HG03354 (cell line): ENCODE data around the gene CDKAL1.
"Not testable (repeated sequence)": the region's sequence is repeated elsewhere in the genome, so short reads cannot be mapped to it uniquely, and the experiment has no call there.

ENCODE experiments used
- ATAC-seq: cut with Tn5 transposase; IDR thresholded peaks from one replicate; pipeline ENCODE4 v1.9.1; 2021; ENCODE audit warnings: mild to moderate bottlenecking; ENCODE audit not compliant: unreplicated experiment, poor library complexity, severe bottlenecking

CDKAL1 gene

GRCh38 chr6:20583444-20583800 lies 49.2 kb downstream of the CDKAL1 start:
- no peak for ATAC-seq

- ATAC-seq = no peak
Observed at GRCh38 chr6:20584100-20584731, 50.0 kb downstream of the CDKAL1 start.

- ATAC-seq = no peak
Observed at GRCh38 chr6:20589266-20589665, 55.0 kb downstream of the CDKAL1 start.

- ATAC-seq = not testable (repeated sequence)
Observed at GRCh38 chr6:20590476-20590875, 56.2 kb downstream of the CDKAL1 start.

GRCh38 chr6:20594299-20594853 lies 60.1 kb downstream of the CDKAL1 start:
- ATAC-seq = not testable (repeated sequence)

GRCh38 chr6:20599302-20600051 lies 65.2 kb downstream of the CDKAL1 start:
- ATAC-seq = peak; percentile 89

- no peak for ATAC-seq
Observed at GRCh38 chr6:20600831-20601230, 66.6 kb downstream of the CDKAL1 start.

GRCh38 chr6:20604159-20604558 lies 69.9 kb downstream of the CDKAL1 start:
- ATAC-seq = no peak

- no peak for ATAC-seq
Observed at GRCh38 chr6:20605061-20605460, 70.8 kb downstream of the CDKAL1 start.

GRCh38 chr6:20605581-20605980 lies 71.3 kb downstream of the CDKAL1 start:
- no peak for ATAC-seq

GRCh38 chr6:20606831-20607230 lies 72.6 kb downstream of the CDKAL1 start:
- no peak for ATAC-seq

GRCh38 chr6:20608356-20608755 lies 74.1 kb downstream of the CDKAL1 start:
- no peak for ATAC-seq

GRCh38 chr6:20608905-20609304 lies 74.6 kb downstream of the CDKAL1 start:
- ATAC-seq = no peak

- not testable (repeated sequence) for ATAC-seq
Observed at GRCh38 chr6:20609924-20610323, 75.7 kb downstream of the CDKAL1 start.

- no peak for ATAC-seq
Observed at GRCh38 chr6:20610636-20611370, 76.5 kb downstream of the CDKAL1 start.

- not testable (repeated sequence) for ATAC-seq
Observed at GRCh38 chr6:20617537-20617936, 83.3 kb downstream of the CDKAL1 start.

GRCh38 chr6:20620043-20620442 lies 85.8 kb downstream of the CDKAL1 start:
- ATAC-seq = no peak

- no peak for ATAC-seq
Observed at GRCh38 chr6:20623761-20624160, 89.5 kb downstream of the CDKAL1 start.

- no peak for ATAC-seq
Observed at GRCh38 chr6:20626165-20626564, 91.9 kb downstream of the CDKAL1 start.

GRCh38 chr6:20629509-20629908 lies 95.3 kb downstream of the CDKAL1 start:
- ATAC-seq = no peak
